ENCODE results near the gene CES4A. TPM values are rescaled to one million over a fixed set of nuclear protein-coding genes. Genes with fewer than 3 reads are reported as not detected.
A peak's percentile ranks its signal among the peaks of the same experiment; 100 is the strongest.
"Not testable (repeated sequence)": the region's sequence is repeated elsewhere in the genome, so short reads cannot be mapped to it uniquely, and the experiment has no call there.

The CES4A gene
- total RNA-seq, 1 donor from 2014 or later: 1.2 TPM

- Histone ChIP-seq H3K4me2 (ENCODE audit: low read length) (no peak overlapping the region), H3K9ac (ENCODE audit: low read length) (no peak overlapping the region), H3K27me3 (ENCODE audit: insufficient read depth, low read length) (peaks cover 2% of the 10 kb centered on the region), H4K20me1 (ENCODE audit: insufficient read depth, low read length) (no peaks in the 10 kb centered on the region), H3K4me3 (ENCODE audit: insufficient read depth, low read depth, low read length) (no peak overlapping the region), H2AFZ (ENCODE audit: low read depth, low read length) (no peak overlapping the region), H3K79me2 (ENCODE audit: insufficient read depth, low read length) (no peaks in the 10 kb centered on the region), H3K36me3 (ENCODE audit: insufficient read depth, low read length) (no peaks in the 10 kb centered on the region), H3K27ac (ENCODE audit: low read depth, low read length) (no peak overlapping the region), H3K9me3 (ENCODE audit: insufficient read depth, low read depth, low read length) (no peaks in the 10 kb centered on the region), H3K4me1 (ENCODE audit: insufficient read depth, low read length) (no peaks in the 10 kb centered on the region)
- H3K27me3 Mint-ChIP-seq (ENCODE audit: low read depth, unreplicated experiment): peaks cover 22% of the 10 kb centered on the region
- H3K4me3 Mint-ChIP-seq (ENCODE audit: unreplicated experiment): no peak overlapping the region
- no peak for FAIRE-seq
- H3K9me3 Mint-ChIP-seq (ENCODE audit: unreplicated experiment): peaks cover 6% of the 10 kb centered on the region
- DNase-seq (ENCODE audit: low read depth): no peak
- peak overlapping the region; percentile 75 for H3K27ac Mint-ChIP-seq (ENCODE audit: unreplicated experiment)
- no peak for TF ChIP-seq EZH2 (IDR thresholded peaks at IDR 0.05; ENCODE audit: insufficient read depth, low read length)
- TF ChIP-seq CTCF (IDR thresholded peaks at IDR 0.05; ENCODE audit: insufficient read depth, low read depth, low read length): no peak
- H3K36me3 Mint-ChIP-seq (ENCODE audit: low read depth, unreplicated experiment): peaks cover 2% of the 10 kb centered on the region
- no peaks in the 10 kb centered on the region for H3K4me1 Mint-ChIP-seq (ENCODE audit: low read depth, unreplicated experiment)
These were observed 1.8 kb upstream of the CES4A start for GRCh38 chr16:66986559-66986958.

GRCh38 chr16:66991545-66992077, 3.2 kb downstream of the CES4A start:
- H3K4me3 ChIP-seq (ENCODE audit: insufficient read depth, low read depth, low read length): no peak overlapping the region
- H3K27me3 Mint-ChIP-seq (ENCODE audit: low read depth, unreplicated experiment): peaks cover 20% of the 10 kb centered on the region
- H3K36me3 ChIP-seq (ENCODE audit: insufficient read depth, low read length): no peaks in the 10 kb centered on the region
- no peaks in the 10 kb centered on the region for H3K4me1 ChIP-seq (ENCODE audit: insufficient read depth, low read length)
- no peaks in the 10 kb centered on the region for H4K20me1 ChIP-seq (ENCODE audit: insufficient read depth, low read length)
- H3K79me2 ChIP-seq (ENCODE audit: insufficient read depth, low read length): no peaks in the 10 kb centered on the region
- TF ChIP-seq CTCF (IDR thresholded peaks at IDR 0.05; ENCODE audit: insufficient read depth, low read depth, low read length) (no peak), EZH2 (IDR thresholded peaks at IDR 0.05; ENCODE audit: insufficient read depth, low read length) (no peak)
- H3K4me1 Mint-ChIP-seq (ENCODE audit: low read depth, unreplicated experiment): no peaks in the 10 kb centered on the region
- DNase-seq (ENCODE audit: low read depth) (no peak), FAIRE-seq (no peak)
- H2AFZ ChIP-seq (ENCODE audit: low read depth, low read length): no peak overlapping the region
- H3K27me3 ChIP-seq (ENCODE audit: insufficient read depth, low read length): peaks cover 2% of the 10 kb centered on the region
- peaks cover 2% of the 10 kb centered on the region for H3K36me3 Mint-ChIP-seq (ENCODE audit: low read depth, unreplicated experiment)
- no peak overlapping the region for H3K4me2 ChIP-seq (ENCODE audit: low read length)
- no peaks in the 10 kb centered on the region for H3K9me3 ChIP-seq (ENCODE audit: insufficient read depth, low read depth, low read length)
- no peak overlapping the region for H3K27ac ChIP-seq (ENCODE audit: low read depth, low read length)
- H3K9me3 Mint-ChIP-seq (ENCODE audit: unreplicated experiment): peaks cover 6% of the 10 kb centered on the region
- H3K9ac ChIP-seq (ENCODE audit: low read length): no peak overlapping the region
- no peak overlapping the region for H3K4me3 Mint-ChIP-seq (ENCODE audit: unreplicated experiment)
- H3K27ac Mint-ChIP-seq (ENCODE audit: unreplicated experiment): no peak overlapping the region

GRCh38 chr16:66993558-66993957, 5.2 kb downstream of the CES4A start:
- not testable (repeated sequence) for H3K4me2 ChIP-seq (ENCODE audit: low read length); H3K36me3 Mint-ChIP-seq (ENCODE audit: low read depth, unreplicated experiment); H3K79me2 ChIP-seq (ENCODE audit: insufficient read depth, low read length); H3K9me3 Mint-ChIP-seq (ENCODE audit: unreplicated experiment); H3K9ac ChIP-seq (ENCODE audit: low read length); H3K36me3 ChIP-seq (ENCODE audit: insufficient read depth, low read length); H3K4me1 ChIP-seq (ENCODE audit: insufficient read depth, low read length); FAIRE-seq; H3K27me3 ChIP-seq (ENCODE audit: insufficient read depth, low read length); H3K4me3 ChIP-seq (ENCODE audit: insufficient read depth, low read depth, low read length); H2AFZ ChIP-seq (ENCODE audit: low read depth, low read length); H3K4me3 Mint-ChIP-seq (ENCODE audit: unreplicated experiment); H3K9me3 ChIP-seq (ENCODE audit: insufficient read depth, low read depth, low read length); H4K20me1 ChIP-seq (ENCODE audit: insufficient read depth, low read length); DNase-seq (ENCODE audit: low read depth); H3K4me1 Mint-ChIP-seq (ENCODE audit: low read depth, unreplicated experiment); H3K27ac ChIP-seq (ENCODE audit: low read depth, low read length); H3K27ac Mint-ChIP-seq (ENCODE audit: unreplicated experiment)
- H3K27me3 Mint-ChIP-seq (ENCODE audit: low read depth, unreplicated experiment): peaks cover 23% of the 10 kb centered on the region

Measured in astrocyte (in vitro differentiated cells and primary cell).